Activated CD4-positive, CD25-positive, alpha-beta regulatory T cell treated with anti-CD3 and anti-CD28 coated beads, Interleukin-2, amount 50 U/mL, for 72 hours (primary cell): ENCODE data around the gene TTC7B.
"Not testable (repeated sequence)": the region's sequence is repeated elsewhere in the genome, so short reads cannot be mapped to it uniquely, and the experiment has no call there.

Experiments used
- DNase-seq: peaks from one replicate; pipeline ENCODE4 v3.0.0; 2021

The TTC7B gene

GRCh38 chr14:90829677-90830076 lies 13.4 kb upstream of the TTC7B start:
- no peak for DNase-seq

GRCh38 chr14:90828642-90829487 lies 12.6 kb upstream of the TTC7B start:
- peak; percentile 42 for DNase-seq

- DNase-seq: peak; percentile 94
These were observed 11.8 kb upstream of the TTC7B start for GRCh38 chr14:90827919-90828610.

- DNase-seq: not testable (repeated sequence)
These were observed 7.3 kb upstream of the TTC7B start for GRCh38 chr14:90823542-90823941.

- peak; percentile 77 for DNase-seq
These were observed 4.7 kb upstream of the TTC7B start for GRCh38 chr14:90820958-90821357.

- no peak for DNase-seq
These were observed 3.6 kb upstream of the TTC7B start for GRCh38 chr14:90819734-90820393.

GRCh38 chr14:90818715-90819114 lies 2.5 kb upstream of the TTC7B start:
- DNase-seq: no peak

GRCh38 chr14:90816681-90817436 lies 629 bp upstream of the TTC7B start:
- no peak for DNase-seq

- DNase-seq: no peak
These were observed 733 bp downstream of the TTC7B start for GRCh38 chr14:90815572-90815821.

- no peak for DNase-seq
These were observed 1.2 kb downstream of the TTC7B start for GRCh38 chr14:90814806-90815571.

- no peak for DNase-seq
These were observed 2.8 kb downstream of the TTC7B start for GRCh38 chr14:90813442-90813841.

GRCh38 chr14:90812109-90812508 lies 4.1 kb downstream of the TTC7B start:
- DNase-seq: no peak

- no peak for DNase-seq
These were observed 4.6 kb downstream of the TTC7B start for GRCh38 chr14:90811641-90812040.

- DNase-seq: no peak
These were observed 5.4 kb downstream of the TTC7B start for GRCh38 chr14:90810806-90811205.

- DNase-seq: no peak
These were observed 6.5 kb downstream of the TTC7B start for GRCh38 chr14:90809530-90810312.

GRCh38 chr14:90808759-90809529 lies 7.3 kb downstream of the TTC7B start:
- DNase-seq: no peak

- no peak for DNase-seq
These were observed 9.2 kb downstream of the TTC7B start for GRCh38 chr14:90807060-90807459.

- no peak for DNase-seq
These were observed 10.3 kb downstream of the TTC7B start for GRCh38 chr14:90805662-90806540.

- DNase-seq: no peak
These were observed 11.2 kb downstream of the TTC7B start for GRCh38 chr14:90805084-90805391.
